Lung microvascular endothelial cell (primary cell): ENCODE results near the gene CLDN4. TPM values are rescaled to one million over a fixed set of nuclear protein-coding genes. Genes with fewer than 3 reads are reported as not detected.
"Not testable (repeated sequence)": the region's sequence is repeated elsewhere in the genome, so short reads cannot be mapped to it uniquely, and the experiment has no call there.

Source experiments
- DNase-seq, 2 donors: peaks; one replicate each; pipeline versions ENCODE4 v3.0.0 to v3.0.0-alpha.2; 2010; ENCODE audit warnings: low read depth in 2 of 2
- total RNA-seq: library from RNA; depleted of rRNA; stranded (reverse); fragments of >200 nt; gene quantifications from 2 replicates; pipeline ENCODE4 v1.2.1, GENCODE V29; 2014

The CLDN4 gene
- under 0.01 TPM in 1 of 2 replicates, not detected in the other for total RNA-seq

DNA sequence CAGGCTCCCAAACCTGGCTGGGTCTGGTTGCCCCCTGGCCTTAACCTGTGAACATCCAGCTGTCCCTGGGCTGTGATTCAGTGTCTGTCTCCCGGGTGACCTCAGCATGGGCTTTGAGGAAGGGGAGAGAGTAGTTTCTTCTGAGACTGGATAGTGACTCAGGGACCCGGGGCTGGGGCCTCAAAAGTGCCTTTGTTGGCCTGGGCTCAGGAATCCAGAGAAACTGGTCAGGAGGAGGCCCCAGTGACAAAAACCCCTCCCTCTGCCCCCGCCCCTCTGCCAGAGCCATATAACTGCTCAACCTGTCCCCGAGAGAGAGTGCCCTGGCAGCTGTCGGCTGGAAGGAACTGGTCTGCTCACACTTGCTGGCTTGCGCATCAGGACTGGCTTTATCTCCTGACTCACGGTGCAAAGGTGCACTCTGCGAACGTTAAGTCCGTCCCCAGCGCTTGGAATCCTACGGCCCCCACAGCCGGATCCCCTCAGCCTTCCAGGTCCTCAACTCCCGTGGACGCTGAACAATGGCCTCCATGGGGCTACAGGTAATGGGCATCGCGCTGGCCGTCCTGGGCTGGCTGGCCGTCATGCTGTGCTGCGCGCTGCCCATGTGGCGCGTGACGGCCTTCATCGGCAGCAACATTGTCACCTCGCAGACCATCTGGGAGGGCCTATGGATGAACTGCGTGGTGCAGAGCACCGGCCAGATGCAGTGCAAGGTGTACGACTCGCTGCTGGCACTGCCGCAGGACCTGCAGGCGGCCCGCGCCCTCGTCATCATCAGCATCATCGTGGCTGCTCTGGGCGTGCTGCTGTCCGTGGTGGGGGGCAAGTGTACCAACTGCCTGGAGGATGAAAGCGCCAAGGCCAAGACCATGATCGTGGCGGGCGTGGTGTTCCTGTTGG lies at the start of gene CLDN4:
Gene CLDN4, plus strand, starts transcription at position 316 of the 903 bp plus-strand sequence. Its CDS starts 206 bp downstream, at position 522.
- DNase-seq: no peak

DNA sequence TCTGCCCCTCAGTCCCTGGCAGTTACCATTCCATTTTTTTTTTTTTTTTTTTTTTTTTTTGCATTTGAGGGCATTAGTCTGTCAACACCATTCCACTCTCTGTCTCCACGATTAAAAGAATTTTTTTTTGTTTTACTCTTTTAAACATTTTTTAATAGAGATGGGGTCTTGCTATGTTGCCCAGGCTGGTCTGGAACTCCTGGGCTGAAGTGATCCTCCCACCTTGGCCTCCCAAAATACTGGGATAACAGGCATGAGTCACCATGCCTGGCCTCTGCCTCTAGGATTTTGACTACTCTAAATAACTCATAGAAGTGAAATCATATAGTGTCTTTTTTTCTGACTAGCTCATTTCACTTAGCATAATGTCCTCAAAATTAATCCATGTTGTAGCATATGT lies 44.2 kb upstream of the CLDN4 start:
- DNase-seq: no peak

DNA sequence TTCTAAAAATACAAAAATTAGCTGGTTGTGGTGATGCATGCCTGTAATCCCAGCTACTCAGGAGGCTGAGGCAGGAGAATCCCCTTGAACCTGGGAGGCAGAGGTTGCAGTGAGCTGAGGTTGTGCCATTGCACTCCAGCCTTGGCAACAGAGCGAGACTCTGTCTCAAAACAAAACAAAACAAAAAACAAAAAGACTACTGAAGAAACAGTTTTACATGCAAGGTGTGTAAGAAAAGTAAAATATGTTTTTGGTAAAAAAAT lies 43.1 kb upstream of the CLDN4 start:
- not testable (repeated sequence) for DNase-seq

- no peak for DNase-seq
Observed at GRCh38 chr7:73789051-73789450, 41.7 kb upstream of the CLDN4 start.

GRCh38 chr7:73791170-73791690 lies 39.6 kb upstream of the CLDN4 start:
- DNase-seq: not testable (repeated sequence)

DNA sequence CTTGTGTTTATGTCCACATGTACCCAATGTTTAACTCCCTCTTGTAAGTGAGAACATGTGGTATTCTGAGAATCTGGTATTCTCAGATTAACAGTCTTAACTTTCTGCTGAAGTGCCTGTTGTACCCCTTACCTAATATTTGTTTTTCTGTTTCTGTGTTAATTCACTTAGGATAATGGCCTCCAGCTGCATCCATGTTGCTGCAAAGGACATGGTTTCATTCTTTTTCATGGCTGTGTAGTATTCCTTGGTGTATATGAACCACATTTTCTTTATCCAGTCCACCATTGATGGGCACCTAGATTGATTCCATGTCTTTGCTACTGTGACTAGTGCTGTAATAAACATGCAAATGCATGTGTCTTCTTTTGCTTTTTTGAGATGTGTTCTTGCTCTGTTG lies 35.6 kb upstream of the CLDN4 start:
- DNase-seq: not testable (repeated sequence)

GRCh38 chr7:73796656-73797055 lies 34.1 kb upstream of the CLDN4 start:
- DNase-seq: not testable (repeated sequence)

- DNase-seq: not testable (repeated sequence)
Observed at GRCh38 chr7:73797176-73797575, 33.6 kb upstream of the CLDN4 start.

DNA sequence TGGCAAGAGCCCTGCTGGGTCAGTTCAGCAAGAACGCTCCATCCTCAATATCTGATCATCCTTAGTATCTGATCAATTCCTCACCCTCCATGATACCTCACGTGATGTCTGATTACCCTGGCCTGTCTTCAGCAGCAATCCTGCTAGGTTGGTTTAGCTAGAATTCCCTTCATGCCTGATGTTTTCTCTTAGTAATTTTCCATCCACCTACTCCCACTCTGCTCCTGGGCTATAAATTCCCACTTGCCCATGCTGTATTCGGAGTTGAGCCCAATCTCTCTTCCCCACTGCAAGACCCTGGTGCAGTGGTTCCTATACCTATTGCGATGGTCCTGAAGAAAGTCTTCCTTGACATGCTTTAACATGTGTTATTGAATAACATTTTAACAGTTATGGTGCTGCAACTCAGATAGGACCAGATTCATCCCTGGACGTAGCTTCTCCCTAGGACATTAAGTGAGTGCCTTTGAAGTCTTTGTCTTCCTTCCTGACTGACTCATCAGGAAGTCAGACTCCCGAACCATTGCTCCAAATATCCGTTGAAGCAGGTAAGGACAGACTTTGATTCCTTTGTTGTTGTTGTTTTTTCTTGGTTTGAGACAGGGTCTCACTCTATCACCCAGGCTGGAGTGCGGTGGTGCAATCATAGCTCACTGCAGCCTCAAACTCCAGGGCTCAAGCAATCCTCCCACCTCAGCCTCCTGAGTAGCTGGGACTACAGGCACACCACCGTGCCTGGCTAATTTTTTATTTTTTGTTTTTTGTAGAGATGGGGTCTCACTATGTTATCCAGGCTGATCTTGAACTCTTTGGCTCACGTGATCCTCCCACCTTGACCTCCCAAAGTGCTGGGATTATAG lies 31.3 kb upstream of the CLDN4 start:
- peak; percentile 18 to 29 for DNase-seq

- no peak for DNase-seq
Observed at GRCh38 chr7:73801577-73801976, 29.2 kb upstream of the CLDN4 start.

DNA sequence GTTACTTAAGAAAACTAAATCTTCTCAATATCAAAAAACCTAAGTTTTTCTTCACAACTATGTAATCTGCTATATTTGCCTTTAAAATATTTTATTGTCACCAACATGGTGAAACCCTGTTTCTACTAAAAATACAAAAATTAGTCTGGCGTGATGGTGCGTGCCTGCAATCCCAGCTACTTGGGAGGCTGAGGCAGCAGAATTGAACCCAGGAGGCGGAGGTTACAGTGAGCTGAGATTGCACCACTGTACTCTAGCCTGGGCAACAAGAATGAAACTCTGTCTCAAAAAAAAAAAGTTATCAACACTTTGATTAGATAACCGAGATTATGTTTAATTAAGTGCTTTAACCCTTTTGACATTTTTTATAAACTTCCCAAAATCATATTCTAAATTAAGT lies 28.3 kb upstream of the CLDN4 start:
- DNase-seq: no peak

GRCh38 chr7:73809467-73809951 lies 21.3 kb upstream of the CLDN4 start:
- no peak for DNase-seq

DNA sequence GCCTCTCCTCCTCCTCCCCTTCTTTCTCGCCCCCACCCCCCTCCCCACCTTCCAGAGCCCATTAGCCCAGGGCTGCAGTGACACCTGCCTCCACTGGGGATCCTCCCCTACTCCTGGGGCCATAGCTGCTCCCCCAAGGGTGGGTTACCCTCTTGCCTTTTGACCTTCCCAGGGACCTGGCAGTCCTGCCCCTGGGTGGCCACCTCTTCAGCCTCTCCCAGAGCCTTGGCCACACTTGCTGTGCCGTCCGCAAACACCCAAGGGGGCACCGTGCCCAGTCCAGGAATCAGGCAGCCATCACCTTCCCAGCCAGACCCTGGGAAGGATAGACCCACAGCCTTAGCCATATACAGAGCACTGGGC lies 19.8 kb upstream of the CLDN4 start:
- DNase-seq: no peak

DNA sequence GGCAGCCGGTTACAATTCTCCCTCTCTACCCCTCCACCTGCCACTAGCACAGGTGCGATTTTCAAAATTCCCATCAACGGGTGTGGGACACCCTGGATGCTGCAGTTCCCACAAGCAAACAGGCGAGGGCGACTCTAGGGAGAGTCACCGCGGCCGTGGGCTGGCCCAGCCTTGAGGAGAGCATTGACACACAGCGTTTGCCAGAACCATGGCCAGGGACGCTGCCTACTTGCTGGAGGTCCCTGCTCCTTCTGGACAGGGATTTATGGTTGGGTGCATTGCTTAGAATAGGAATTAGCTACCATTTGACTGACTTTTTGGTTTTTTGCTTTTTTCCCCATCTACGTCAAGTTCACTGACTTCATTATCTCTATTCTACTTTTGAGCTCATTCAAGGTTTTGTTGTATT lies 19.0 kb upstream of the CLDN4 start:
- DNase-seq: peak; percentile 65 to 67

DNA sequence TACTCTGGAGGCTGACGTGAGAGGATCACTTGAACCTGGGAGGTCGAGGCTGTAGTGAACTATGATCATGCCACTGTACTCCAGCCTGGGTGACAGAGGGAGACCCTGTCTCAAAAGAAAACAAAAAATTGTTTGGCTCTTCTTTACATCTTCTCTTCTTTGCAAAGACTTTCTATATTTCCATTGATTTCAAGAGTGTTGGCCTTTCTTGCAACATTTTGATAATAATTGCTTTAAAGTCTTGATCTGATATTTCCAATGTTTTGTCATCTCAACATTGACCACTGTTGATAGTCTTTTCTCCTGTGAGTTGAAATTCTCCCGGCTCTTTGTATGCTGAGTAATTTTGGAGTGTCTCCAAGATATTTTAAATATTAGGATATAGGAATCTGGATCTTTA lies 17.8 kb upstream of the CLDN4 start:
- DNase-seq: no peak

DNA sequence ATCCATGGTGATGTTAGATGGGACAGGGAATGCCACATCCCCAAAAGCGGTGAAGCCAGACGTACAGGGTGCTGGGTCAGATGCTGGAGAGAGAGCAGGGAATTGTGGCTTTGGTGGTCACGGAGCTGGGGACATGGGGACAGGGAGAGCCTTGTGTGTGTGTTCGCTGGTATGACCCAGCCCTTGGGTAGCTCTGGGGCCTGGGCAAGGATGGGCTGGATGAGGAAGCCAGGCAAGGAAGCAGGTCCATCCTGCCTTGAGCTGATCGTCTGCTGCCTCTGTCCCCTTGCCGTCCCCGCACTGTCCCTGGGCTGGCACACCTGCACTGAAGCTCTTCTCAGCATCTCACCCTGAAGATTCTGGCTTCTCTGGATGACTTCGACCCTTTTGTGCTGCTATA lies 15.4 kb upstream of the CLDN4 start:
- no peak for DNase-seq

DNA sequence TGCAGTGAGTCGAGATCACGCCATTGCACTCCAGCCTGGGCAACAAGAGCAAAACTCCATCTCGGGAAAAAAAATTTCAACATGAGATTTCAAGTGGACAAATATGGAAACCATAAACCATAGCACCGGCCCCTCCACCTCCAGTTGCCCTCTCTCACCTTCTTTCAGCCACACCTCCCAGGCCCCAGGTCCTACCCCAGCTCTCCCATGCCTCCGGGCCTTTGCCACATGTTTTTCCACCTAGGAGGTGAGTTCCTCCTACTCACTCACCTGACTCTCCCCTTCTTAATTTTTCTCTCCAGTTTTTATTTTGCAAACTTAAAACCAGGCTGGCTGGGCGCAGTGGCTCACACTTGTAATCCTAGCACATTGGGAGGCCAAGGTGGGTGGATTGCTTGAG lies 13.7 kb upstream of the CLDN4 start:
- no peak for DNase-seq

DNA sequence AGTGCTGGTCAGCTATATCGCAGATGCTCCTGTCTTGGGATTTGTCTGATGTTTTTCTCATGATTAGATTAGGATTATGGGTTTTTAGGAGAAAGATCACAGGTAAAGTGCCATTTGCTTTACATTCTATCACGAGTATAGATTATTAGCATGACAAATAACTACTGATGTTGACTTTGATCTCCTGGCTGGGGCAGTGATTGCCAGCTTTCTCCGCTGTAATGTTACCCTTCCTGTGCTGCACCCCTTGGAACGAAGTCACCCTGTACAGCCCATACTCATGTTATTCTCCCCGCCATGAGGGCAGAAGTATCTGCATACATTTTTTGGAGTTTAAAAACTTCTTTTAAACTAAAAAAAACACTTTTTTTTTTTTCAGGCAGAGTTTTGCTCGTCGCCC lies 10.8 kb upstream of the CLDN4 start:
- no peak for DNase-seq

DNA sequence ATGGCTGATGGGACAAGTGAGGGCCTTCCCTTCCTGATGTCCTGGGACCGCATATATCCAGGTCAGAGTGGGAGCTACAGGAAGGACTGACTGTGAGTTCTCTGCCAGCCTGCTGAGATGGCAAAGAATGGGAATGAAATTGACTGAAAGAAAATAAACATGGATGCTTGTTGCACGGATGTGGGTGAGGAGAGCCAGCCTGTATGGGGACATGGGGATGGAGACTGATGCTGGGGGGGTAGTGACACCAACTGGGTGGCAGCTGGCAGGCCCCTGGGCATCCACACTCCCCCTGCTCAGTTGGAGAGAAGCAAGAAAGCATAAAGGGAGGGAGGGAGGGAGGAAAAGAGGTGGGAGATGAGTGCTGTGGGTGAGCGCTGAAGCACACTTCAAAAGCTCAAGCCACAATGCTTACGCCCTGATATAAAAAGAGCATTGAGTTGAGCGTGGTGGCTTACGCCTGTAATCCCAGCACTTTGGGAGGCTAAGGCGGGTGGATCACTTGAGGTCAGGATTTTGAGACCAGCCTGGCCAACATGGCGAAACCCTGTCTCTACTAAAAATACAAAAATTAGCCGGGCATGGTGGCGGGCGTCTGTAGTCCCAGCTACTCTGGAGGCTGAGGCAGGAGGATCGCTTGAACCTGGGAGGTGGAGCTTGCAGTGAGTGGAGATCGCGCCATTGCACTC lies 9.1 kb upstream of the CLDN4 start:
- DNase-seq: not testable (repeated sequence)

GRCh38 chr7:73822319-73823173 lies 8.2 kb upstream of the CLDN4 start:
- peak in 1 of 2 donors; percentile 76 for DNase-seq

GRCh38 chr7:73823257-73823656 lies 7.5 kb upstream of the CLDN4 start:
- DNase-seq: no peak
